NCI-H146 (cell line): ENCODE measurements around the gene TCEA2.

Source experiments
- DNase-seq: peaks from one replicate; lab custom pipeline; 2025; lab: John Stamatoyannopoulos, UW

The TCEA2 gene

GRCh38 chr20:64093013-64093503 lies 30.1 kb downstream of the TCEA2 start:
- DNase-seq, result no peak

DNA sequence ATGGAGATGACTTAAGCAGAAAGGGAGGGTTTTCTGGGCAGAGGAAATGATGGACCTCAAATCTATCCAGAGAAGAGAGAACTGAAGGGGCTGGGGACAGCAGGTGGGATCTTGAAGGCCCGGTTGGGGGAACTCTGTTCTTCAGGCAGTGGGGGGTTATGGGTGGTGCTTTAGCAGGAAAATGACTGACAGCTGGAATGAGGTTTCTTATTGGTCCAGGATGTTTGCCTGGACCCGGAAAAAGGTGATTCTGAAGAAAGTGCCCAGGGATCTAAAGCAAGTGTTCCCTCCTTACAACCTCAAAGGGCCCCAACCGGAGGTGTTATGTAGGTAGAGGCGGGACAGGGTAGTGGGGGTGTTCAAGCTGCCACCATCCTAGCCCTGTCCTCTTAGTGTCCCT lies 32.5 kb downstream of the TCEA2 start:
- DNase-seq, result no peak

GRCh38 chr20:64095927-64096326 lies 32.9 kb downstream of the TCEA2 start:
- no peak for DNase-seq

DNA sequence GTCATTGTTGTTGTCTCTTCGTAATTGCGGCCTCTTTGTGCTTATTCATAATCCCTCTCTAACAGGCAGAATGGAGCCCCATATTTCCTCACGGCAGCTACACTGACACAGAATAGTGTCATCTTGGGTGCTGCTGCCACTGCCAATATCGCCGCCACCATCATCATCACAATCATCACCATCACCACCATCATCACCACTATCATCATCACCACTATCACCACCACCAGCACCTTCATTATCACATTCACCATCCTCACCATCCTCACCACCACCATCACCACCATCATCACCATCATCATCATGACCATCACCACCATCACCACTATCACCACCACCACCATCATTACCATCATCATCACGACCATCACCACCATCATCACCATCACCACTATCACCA lies 33.5 kb downstream of the TCEA2 start:
- DNase-seq, result no peak

DNA sequence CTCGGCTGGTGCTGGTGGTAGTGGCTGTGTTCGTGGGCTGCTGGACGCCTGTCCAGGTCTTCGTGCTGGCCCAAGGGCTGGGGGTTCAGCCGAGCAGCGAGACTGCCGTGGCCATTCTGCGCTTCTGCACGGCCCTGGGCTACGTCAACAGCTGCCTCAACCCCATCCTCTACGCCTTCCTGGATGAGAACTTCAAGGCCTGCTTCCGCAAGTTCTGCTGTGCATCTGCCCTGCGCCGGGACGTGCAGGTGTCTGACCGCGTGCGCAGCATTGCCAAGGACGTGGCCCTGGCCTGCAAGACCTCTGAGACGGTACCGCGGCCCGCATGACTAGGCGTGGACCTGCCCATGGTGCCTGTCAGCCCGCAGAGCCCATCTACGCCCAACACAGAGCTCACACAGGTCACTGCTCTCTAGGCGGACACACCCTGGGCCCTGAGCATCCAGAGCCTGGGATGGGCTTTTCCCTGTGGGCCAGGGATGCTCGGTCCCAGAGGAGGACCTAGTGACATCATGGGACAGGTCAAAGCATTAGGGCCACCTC lies 35.5 kb downstream of the TCEA2 start:
- no peak for DNase-seq

GRCh38 chr20:64099086-64099786 lies 36.2 kb downstream of the TCEA2 start:
- peak; percentile 32 for DNase-seq

DNA sequence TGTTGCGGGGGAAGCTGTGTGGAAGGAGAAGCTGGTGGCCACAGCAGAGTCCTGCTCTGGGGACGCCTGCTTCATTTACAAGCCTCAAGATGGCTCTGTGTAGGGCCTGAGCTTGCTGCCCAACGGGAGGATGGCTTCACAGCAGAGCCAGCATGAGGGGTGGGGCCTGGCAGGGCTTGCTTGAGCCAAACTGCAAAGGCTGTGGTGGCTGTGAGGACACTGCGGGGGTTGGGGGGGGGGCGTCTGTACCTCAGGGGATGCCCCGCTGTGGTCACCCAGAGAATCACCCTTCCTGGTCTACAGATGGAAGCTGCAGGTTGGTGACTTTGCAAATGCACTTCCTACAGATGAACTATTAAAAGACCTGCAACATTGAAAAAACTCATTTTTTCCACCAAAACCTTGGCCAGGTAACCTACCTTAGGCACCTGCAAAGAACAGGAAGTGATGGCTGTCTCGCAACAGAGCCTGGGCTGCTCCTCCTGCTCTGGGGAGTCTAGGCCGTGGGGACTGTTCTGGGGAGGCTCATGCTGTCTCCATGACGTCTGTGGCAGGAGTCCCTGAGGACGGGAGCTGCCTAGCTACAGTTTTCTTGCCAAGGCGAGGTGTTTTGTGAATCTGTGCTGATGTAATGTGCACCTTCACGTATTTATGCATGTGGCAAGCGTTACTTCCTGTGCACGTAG lies 37.0 kb downstream of the TCEA2 start:
- no peak for DNase-seq

DNA sequence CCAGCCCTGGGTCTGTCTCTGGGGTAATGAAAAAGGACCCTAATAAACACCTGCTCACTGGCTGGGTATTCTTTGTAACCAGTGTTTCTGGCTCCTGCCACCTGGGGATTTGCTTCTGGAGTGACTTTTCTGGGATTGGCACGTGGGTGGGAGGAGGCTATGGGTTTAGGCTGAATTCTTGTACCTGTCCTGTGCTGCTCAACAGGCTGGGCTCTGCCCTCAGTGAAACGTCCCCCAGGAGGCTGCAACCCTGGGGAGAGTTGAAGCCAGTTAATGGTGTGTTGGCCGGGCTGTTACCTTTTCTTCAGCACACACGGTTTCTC lies 37.5 kb downstream of the TCEA2 start:
- no peak for DNase-seq

DNA sequence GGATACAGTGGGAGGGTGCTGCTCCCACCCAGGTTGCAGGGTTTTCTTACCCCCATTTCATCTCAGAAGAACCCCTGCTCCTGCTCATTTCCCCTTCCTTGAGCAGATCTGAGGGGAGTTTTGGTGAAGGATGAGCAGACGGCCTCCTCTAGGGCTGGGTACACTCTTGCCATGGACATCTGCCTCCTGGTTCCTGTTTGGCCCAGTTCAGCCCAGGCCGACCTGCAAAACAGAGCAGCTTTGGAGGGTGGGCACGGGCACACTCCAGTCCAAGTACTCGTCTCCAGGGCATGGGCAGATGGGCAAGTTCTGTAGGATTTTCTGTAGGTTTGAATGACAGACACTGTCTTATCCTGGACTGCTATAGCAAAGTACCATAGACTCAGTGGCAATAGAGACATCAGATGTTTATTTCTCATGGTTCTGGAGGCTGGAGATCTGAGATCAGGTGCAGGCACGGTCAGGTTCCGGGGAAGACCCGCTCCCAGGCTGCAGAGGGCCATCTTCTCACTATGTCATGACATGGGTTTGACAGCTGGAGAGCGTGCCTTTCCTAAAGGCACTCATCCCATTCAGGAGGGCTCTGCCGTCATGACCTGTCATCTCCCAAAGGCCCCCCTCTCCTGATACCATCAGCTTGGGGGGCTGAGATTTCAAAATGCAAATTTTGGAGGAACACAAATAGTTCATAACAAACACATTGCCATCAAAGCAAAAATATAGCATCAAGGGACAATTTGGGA lies 38.1 kb downstream of the TCEA2 start:
- no peak for DNase-seq

DNA sequence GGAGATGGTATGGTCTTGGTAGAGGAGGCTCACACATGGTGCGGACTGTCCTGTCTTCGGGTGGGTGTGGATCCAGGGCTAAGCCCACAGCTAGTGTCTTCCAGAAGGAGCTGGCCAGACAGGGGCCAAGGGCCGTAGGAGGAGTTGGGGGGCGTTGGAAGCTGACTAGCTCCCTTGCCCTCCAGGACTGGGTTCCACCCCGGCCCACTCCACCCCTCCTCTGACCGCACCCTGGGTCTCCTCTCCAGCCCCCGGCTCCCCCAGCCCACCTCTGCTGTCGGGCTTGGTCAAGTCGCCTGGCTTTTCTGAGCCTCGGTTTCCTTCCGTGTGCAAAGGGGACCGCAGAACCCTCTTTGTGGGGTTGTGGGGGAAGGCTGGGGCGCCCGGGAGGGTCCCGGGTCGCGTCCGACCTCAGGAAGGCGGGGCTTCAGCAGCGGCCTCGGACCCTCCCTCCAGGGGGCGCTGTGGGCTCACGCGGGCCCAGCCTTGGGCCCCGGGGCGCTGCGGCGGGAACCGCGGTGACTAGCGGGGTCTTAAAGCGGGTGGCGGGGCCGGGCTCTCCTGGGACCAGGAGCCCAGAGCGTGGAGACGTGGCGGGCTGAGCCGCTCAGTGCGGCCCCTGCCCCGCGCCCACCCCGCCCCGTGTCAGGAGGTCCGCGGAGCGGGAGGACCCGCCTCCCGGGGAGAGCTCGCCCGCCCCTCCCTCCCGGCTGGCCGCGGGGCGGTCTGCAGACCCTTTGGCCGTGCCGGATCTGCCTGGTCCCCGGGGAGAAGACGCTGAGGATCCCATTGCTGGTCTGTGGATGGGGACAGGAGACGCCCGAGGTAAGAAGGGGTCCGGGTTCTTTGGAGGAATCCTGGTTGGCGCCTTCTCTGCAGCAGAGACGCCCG lies 39.0 kb downstream of the TCEA2 start:
- DNase-seq, result peak; percentile 68

DNA sequence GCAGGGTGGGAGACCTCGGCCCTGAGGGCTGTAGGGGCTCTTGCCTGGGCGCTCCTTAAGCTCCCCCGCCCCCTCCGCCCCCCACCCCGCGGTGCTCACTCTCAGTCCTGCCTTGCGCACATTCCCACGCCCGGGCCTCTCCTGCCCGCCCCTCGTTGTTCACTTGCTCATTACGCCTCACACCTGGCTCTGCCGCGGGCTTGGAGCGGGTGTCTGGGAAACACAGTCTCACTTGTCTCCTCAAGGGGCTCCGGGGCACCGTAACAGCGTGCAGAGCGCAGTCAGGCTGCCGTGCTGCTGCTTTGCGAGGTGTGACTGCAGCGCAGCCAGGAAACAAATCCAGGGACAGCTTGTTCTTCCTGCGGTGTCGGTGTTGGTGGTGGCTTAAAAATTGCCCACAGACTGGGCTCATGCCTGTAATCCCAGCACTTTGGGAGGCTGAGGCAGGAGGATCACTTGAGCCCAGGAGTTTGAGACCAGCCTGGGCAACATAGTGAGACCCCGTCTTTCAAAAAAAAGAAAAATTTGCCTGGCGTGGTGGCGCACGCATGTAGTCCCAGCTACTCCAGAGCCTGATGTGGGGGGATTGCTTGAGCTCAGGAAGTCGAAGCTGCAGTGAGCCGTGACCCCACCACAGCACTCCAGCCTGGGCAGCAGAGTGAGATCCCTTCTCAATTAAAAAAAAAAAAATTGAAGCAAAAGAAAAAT lies 39.8 kb downstream of the TCEA2 start:
- DNase-seq, result peak; percentile 82

- no peak for DNase-seq
Observed at GRCh38 chr20:64103871-64104666, 41.1 kb downstream of the TCEA2 start.

GRCh38 chr20:64104667-64105451 lies 41.9 kb downstream of the TCEA2 start:
- DNase-seq, result no peak

GRCh38 chr20:64105846-64106434 lies 42.9 kb downstream of the TCEA2 start:
- no peak for DNase-seq

GRCh38 chr20:64106435-64106961 lies 43.5 kb downstream of the TCEA2 start:
- DNase-seq, result no peak

- no peak for DNase-seq
Observed at GRCh38 chr20:64106981-64107735, 44.2 kb downstream of the TCEA2 start, which contains the start of gene NPBWR2. TSS of gene NPBWR2 (minus strand) at chr20:64107565. CDS start at chr20:64106831, 734 bp downstream.

DNA sequence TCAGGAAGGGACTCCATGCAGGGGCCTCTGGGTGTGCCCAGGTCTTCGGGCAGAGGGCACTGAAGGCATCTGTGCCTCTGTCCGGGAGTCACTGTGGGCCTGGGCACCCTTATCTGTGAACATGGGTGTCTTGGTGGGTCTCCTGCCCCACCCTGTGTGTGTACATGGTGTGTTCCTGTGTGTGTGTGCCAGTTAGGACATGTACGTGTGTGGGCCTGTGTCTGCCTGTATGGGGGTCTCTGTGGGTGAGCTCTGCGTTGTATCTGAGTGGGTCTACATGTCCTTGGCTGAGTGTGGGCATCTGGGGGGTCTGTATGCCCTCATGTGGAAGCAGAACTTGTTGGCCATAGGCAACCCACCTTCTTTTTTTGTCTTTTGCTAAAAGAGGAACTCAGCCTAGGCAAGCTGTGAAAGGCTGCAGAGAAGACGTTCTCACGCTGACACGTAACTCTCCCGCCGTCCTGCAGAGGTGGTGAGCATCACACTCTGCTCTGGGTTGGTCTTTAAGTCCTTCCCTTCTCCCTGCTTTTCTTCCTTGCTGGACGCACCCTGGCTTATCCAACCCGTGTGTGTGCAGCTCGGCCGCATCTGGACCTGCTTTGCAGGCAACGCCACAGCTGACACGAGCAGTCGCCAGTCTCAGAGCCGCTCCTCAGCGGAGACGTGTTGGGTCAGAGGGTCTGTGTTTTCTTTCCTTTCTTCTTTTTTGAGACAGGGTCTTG lies 44.9 kb downstream of the TCEA2 start:
- DNase-seq, result no peak
